Activated naive CD4-positive, alpha-beta T cell treated with anti-CD3 and anti-CD28 coated beads, Interleukin-2, amount 10 ng/mL, durations not matched to agents 5 hours and 36 hours (primary cell): ENCODE results near the gene FCER2. TPM values are rescaled to one million over a fixed set of nuclear protein-coding genes. Genes with fewer than 3 reads are reported as not detected.

Experiments used
- total RNA-seq, 2 experiments: library from RNA; stranded (reverse); gene quantifications; one replicate each; pipeline ENCODE4 v1.2.3, GENCODE V29; 2021

The FCER2 gene, protein sequence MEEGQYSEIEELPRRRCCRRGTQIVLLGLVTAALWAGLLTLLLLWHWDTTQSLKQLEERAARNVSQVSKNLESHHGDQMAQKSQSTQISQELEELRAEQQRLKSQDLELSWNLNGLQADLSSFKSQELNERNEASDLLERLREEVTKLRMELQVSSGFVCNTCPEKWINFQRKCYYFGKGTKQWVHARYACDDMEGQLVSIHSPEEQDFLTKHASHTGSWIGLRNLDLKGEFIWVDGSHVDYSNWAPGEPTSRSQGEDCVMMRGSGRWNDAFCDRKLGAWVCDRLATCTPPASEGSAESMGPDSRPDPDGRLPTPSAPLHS
- total RNA-seq: not detected

DNA sequence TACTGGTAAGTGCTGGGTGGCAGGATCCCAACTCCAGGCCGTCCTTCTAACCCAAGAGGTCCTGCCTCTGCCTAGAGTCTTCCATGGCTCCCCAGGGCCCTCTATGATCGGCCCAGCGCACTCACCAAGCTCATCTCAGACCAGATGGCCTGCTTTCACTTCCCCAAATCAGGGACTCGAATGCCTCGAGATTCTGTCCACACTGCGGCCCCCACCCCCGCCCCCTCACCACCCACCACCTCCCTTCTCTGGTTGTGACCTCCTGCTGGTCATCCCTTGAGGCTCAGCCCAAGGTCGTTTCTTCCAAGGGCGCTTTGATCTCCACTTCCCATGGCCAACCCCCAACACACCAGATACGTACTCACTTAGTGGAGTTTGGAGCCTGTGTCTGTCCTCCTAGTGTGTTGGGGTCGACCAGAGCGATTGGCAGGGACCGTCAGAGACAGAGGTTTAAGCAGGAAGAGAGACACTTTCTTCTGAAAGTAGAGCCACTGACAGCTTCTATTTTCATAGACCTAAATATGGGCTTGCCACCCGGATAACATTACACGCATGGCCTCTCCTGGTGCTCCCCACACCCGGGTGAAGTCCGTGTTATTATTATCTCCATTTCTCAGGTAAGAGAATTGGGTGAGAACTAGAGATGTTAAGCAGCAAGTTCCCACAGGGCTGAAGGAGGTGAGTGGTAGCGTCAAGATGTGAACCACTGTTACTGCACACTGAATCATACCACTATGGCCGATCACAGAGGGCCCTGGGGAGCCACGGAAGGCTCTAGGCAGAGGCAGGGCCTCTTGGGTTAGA, at the start of gene FCER2:
FCER2 (minus strand) TSS at position 478 of the 804 bp plus-strand sequence. CDS start 2,371 bp downstream, outside the sequence.

DNA sequence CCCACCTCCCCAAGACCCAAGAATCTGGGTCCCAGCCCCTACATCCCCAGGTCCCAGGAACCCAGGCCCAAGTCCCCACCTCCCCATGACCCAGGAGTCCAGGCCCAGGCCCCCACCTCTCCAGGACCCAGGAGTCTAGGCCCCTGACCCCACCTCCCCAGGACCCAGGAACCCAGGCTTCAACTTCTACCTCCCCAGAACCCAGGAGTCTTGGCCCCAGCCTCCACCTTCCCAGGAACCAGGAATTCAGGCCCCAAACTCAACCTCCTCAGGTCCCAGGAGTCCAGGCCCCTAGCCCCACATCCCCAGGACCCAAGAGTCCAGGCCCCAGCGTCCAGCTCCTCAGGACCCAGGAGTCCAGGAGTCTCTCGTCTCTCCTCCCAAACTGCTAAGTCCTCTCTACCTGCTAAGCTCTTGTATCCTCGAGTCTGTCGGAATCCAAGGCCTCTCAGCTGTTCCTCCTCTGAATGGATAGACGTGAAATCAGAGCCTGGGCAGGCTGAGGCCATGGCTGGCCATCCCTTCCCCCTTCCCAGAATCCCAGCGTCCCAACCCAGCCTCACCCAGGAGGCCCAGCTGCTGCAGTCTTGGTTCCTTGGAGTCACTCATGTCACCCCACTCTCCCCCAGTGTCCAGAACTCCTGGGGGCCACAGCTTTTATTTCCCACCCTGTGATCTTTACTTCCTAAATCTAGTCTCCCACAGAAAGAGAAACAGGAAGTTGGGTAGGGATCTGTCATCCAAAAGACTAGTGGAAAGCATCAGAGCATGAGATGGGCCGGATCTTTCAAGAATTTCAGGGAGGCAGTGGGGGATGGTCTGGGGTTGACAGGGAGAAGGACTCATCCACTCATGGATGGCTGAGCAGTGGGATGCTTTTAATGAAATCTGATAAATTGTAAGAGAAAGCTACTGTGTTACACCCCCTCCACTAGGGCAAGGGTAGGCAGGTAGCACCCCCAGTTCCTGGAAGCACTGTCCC, 45.3 kb upstream of the FCER2 start, which contains the start of gene CD209:
CD209 (minus strand) TSS at position 632 of the 982 bp plus-strand sequence; CDS start at position 609, 23 bp downstream.

DNA sequence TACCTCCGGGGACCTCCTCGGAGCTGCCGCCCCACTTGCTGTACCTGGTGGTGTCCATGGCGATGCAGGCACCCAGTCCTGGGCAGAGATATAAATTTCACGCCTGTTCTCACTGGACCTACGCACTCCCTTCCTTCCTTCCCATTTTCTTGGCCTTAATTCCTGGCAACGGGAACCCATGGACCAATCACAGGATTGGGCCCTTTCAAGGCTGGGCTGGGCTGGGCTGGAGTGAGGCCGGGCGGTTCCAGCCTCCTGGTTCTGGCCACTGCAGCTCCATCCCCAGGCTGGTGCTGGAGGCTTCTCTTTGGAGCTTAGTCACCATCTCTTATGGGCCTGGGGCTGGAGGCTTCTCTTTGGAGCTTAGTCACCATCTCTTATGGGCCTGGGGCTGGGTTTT, 30.1 kb upstream of the FCER2 start, which contains the start of gene CLEC4G:
CLEC4G (minus strand) TSS at position 66 of the 400 bp plus-strand sequence; CDS start at position 58, 8 bp downstream.

DNA sequence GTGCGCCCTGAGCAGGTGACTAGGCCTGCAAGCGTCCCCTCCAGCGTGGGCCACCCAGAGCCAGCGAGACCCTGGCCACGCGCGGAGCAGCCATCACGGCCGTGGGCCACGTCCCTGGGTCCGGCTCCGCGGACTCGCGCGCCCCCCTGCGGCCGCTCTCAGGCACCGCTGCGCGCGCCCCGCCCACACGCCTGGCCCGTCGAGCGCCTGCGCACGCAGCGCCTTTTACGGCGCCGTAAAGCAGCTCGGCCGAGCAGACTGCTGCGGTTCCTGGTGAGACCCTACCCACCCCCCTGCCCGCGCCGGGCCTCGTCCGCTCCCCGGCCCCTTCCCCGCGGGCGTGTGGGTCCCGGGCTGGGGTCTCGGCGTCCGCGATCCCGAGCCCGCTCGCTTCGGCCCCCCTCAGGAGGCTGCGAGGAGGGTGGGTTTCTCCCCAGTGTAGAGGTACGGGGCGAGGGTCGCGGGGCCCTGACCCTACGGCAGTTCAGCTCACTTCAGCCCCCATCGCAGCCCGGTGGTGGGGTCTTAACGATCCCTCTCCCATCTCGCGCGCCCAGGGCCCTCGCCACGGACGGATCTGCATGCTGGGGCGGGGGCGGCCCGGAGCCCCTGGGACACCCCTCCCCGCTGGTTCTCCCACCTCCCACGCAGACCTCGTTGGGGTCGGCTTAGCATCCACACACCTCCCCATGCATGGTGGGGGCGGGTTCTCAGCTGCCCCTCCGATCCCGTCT, 21.2 kb downstream of the FCER2 start, which contains the start of gene TRAPPC5:
TRAPPC5 (plus strand) TSS at position 228 of the 734 bp plus-strand sequence. CDS start 1,421 bp downstream, outside the sequence.

DNA sequence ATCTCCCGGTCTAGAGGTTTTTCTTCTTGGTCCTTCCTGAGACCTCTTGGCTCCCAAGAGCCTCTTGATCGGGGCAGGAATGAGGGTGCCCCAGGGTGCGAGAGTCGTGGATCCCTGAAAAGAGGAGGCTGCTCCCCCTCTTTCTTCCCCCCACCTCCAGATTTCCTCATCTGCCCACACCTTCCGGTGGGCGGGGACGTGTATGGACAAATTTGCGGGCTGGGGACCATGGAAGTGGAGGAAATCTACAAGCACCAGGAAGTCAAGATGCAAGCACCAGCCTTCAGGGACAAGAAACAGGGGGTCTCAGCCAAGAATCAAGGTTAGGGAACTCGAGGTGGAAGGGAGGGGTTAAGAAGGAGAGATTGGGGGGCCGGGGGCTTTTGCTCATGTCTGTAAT, 25.1 kb downstream of the FCER2 start, which contains the start of gene MCEMP1:
MCEMP1 (plus strand) TSS at position 237 of the 400 bp plus-strand sequence; CDS start at position 268, 31 bp downstream.

DNA sequence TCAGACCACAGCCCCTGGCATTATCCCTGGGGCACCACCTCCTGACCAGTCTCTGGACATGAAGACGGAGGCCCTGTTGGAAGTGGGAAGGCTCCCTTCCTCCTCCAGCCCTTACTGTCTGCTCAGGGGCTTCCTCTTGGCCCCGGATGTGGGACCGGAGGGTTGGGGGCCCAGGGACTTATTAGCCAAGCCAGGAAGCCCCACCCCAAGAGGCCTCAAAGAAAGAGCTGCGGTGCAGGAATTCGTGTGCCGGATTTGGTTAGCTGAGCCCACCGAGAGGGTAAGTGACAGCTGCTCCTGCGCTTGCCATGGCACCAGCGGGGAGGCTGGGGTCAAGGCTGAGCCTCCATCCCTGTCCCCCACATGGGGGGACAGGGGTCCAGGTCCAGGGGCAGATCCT, 33.1 kb downstream of the FCER2 start, which contains the start of gene RETN:
RETN (plus strand) TSS at position 208 of the 400 bp plus-strand sequence. CDS start 278 bp downstream, outside the sequence.

Other genes with a start within 250 kb of the FCER2 start
- gene PEX11G, start 213.1 kb downstream of the FCER2 start, total RNA-seq: under 1 TPM; 0.58 to 0.84 TPM
- 1 to 10 TPM; 8.8 to 9.0 TPM for gene ZNF358, start 186.0 kb downstream of the FCER2 start, total RNA-seq
- gene MCOLN1, start 179.5 kb downstream of the FCER2 start, total RNA-seq: 10 to 100 TPM; 11.2 to 12.6 TPM
- gene PNPLA6, start 166.4 kb downstream of the FCER2 start, total RNA-seq: 100 to 1,000 TPM; 121 TPM
- gene CAMSAP3, start 106.3 kb downstream of the FCER2 start, total RNA-seq: 1 to 10 TPM in 1 of 2 experiments, under 1 TPM in 1; 0.86 to 1.7 TPM
- 10 to 100 TPM; 44.5 to 47.4 TPM for gene XAB2, start 72.6 kb downstream of the FCER2 start, total RNA-seq
- gene PET100, start 72.3 kb downstream of the FCER2 start, total RNA-seq: 100 to 1,000 TPM; 128 to 140 TPM
- gene PCP2, start 68.4 kb downstream of the FCER2 start, total RNA-seq: 1 to 10 TPM; 2.9 to 3.0 TPM
- 100 to 1,000 TPM; 161 to 167 TPM for gene STXBP2, start 65.0 kb downstream of the FCER2 start, total RNA-seq
- gene RETN, start 33.1 kb downstream of the FCER2 start, total RNA-seq: under 1 TPM in 1 of 2 experiments, not detected in 1; 0.88 TPM
- gene MCEMP1, start 25.0 kb downstream of the FCER2 start, total RNA-seq: not detected
- gene TRAPPC5, start 21.3 kb downstream of the FCER2 start, total RNA-seq: 10 to 100 TPM; 87.8 to 89.7 TPM
- gene CLEC4G, start 30.0 kb upstream of the FCER2 start, total RNA-seq: not detected
- gene CD209, start 45.4 kb upstream of the FCER2 start, total RNA-seq: not detected
- gene CLEC4M, start 61.1 kb upstream of the FCER2 start, total RNA-seq: not detected
- gene EVI5L, start 128.1 kb upstream of the FCER2 start, total RNA-seq: 10 to 100 TPM; 10.1 to 12.0 TPM
- under 1 TPM; 0.22 to 0.33 TPM for gene PRR36, start 172.3 kb upstream of the FCER2 start, total RNA-seq
- gene LRRC8E, start 186.4 kb upstream of the FCER2 start, total RNA-seq: not detected
- gene MAP2K7, start 201.7 kb upstream of the FCER2 start, total RNA-seq: 10 to 100 TPM; 48.0 to 50.1 TPM
- gene TGFBR3L, start 212.7 kb upstream of the FCER2 start, total RNA-seq: 1 to 10 TPM; 1.4 to 2.1 TPM
- 10 to 100 TPM; 17.4 to 23.8 TPM for gene SNAPC2, start 218.2 kb upstream of the FCER2 start, total RNA-seq
- not detected for gene CTXN1, start 224.0 kb upstream of the FCER2 start, total RNA-seq
- gene TIMM44, start 241.5 kb upstream of the FCER2 start, total RNA-seq: 10 to 100 TPM; 46.9 to 48.3 TPM